K562 (cell line): ENCODE data around the gene ABCA7. TPM values are rescaled to one million over a fixed set of nuclear protein-coding genes. Genes with fewer than 3 reads are reported as not detected.

Experiments used
- ATF4 ChIP-seq: fragments of 450-650 bp; formaldehyde crosslinking; IDR thresholded peaks from 2 replicates; pipeline ENCODE4 v1.4.0; 2022; ENCODE audit warnings: mild to moderate bottlenecking, moderate library complexity
- CXXC5 ChIP-seq: fragments of 250-450 bp; sonication (Bioruptor Pico); IDR thresholded peaks from 2 replicates; pipeline ENCODE4 v1.8.0; 2022; ENCODE audit warnings: inconsistent platforms, mild to moderate bottlenecking, moderate library complexity
- E2F8 ChIP-seq: fragments of 450-650 bp; IDR thresholded peaks from 2 replicates; pipeline ENCODE4 v1.7.1; 2018; ENCODE audit warnings: mild to moderate bottlenecking, low read depth; ENCODE audit not compliant: partially characterized antibody
- EGR1 ChIP-seq: fragments of 450-650 bp; conservative IDR thresholded peaks from 2 replicates; pipeline ENCODE4 v1.6.1; 2017; ENCODE audit warnings: mild to moderate bottlenecking
- ELF2 ChIP-seq: fragments of 250-450 bp; sonication (Bioruptor Pico); IDR thresholded peaks from 2 replicates; pipeline ENCODE4 v1.5.0; 2021; ENCODE audit warnings: mild to moderate bottlenecking
- GTF2E2 ChIP-seq: fragments of 200-800 bp; sonication (Bioruptor generic); IDR thresholded peaks from 2 replicates; pipeline ENCODE4 v1.6.1; 2016; ENCODE audit warnings: missing genetic modification characterization, missing compliant biosample characterization
- KHSRP ChIP-seq: fragments of 450-650 bp; IDR thresholded peaks from 2 replicates; pipeline ENCODE4 v1.6.1; 2017
- MAZ ChIP-seq, 2 experiments: fragments of 450-650 bp in 1 of 2; sonication (generic) in 1 of 2; formaldehyde crosslinking; IDR thresholded peaks in 1 of 2; conservative IDR thresholded peaks in 1 of 2; 2 replicates each; pipeline versions ENCODE4 v1.4.0 to v1.5.0; 2020; ENCODE audit warnings: mild to moderate bottlenecking in 1 of 2, missing genetic modification reagents in 1 of 2
- MEF2D ChIP-seq: conservative IDR thresholded peaks from 2 replicates; pipeline ENCODE4 v1.6.1; 2016; ENCODE audit warnings: low read depth, missing genetic modification characterization, missing compliant biosample characterization
- MYNN ChIP-seq, 2 experiments: sonication (generic); formaldehyde crosslinking in 1 of 2; IDR thresholded peaks; 2 replicates each; pipeline versions ENCODE4 v1.5.0 to v1.6.1; 2016 to 2020; ENCODE audit warnings: antibody characterized with exemption in 1 of 2, missing genetic modification reagents in 1 of 2
- ZNF277 ChIP-seq: fragments of 250-450 bp; sonication (Bioruptor Pico); IDR thresholded peaks from 2 replicates; pipeline ENCODE4 v1.8.0; 2022; ENCODE audit warnings: inconsistent platforms, mild to moderate bottlenecking, moderate library complexity, borderline replicate concordance
- polyA plus RNA-seq, 8 experiments: library from polyadenylated mRNA; depleted of rRNA in 4 of 8; stranded (reverse) in 5 of 8; unstranded in 3 of 8; fragments of >200 nt; fragmentation: Nextera tagmentation in 2 of 8; fragmentation: Illumina TruSeq in 1 of 8; extraction: Ambion mirVana in 2 of 8; extraction: Trizol in 1 of 8; gene quantifications; 2 replicates each; pipeline versions ENCODE4 v1.2.1 to v1.2.3, GENCODE V29; 2011 to 2014; ENCODE audit warnings: inconsistent platforms in 1 of 8, missing spikeins in 1 of 8
- total RNA-seq, 7 experiments: library from RNA; depleted of rRNA in 6 of 7; stranded (reverse); fragments of >200 nt in 6 of 7; fragmentation: Illumina TruSeq in 2 of 7; extraction: Trizol in 2 of 7; gene quantifications; 2 replicates each; pipeline versions ENCODE4 v1.2.1 to v1.2.3, GENCODE V29; 2011 to 2021; ENCODE audit warnings: low replicate concordance in 1 of 7
- TF ChIP-seq, protein P1 (sequence below): conservative IDR thresholded peaks from 2 replicates; pipeline ENCODE4 v1.6.1; 2011; ENCODE audit warnings: low read depth, mild to moderate bottlenecking, low read length; ENCODE audit not compliant: control insufficient read depth
- TF ChIP-seq, protein P2 (sequence below): fragments of 450-650 bp; formaldehyde crosslinking; IDR thresholded peaks from 2 replicates; pipeline ENCODE4 v1.4.0; 2020; ENCODE audit warnings: mild to moderate bottlenecking, moderate library complexity
- TF ChIP-seq, protein P3 (sequence below): fragments of 450-650 bp; IDR thresholded peaks from 2 replicates; pipeline ENCODE4 v1.6.1; 2016; ENCODE audit warnings: borderline replicate concordance

Gene ABCA7
- total and polyA plus RNA-seq, 9 of the 15 experiments (the other 6 are each of a cell fraction or from before 2014, with no cell fraction given) = 2.3 to 96.1 (median 31.2) TPM

GRCh38 chr19:1041835-1042685 lies 2.2 kb downstream of the ABCA7 start (continued):
- TF ChIP-seq MAZ (CRISPR knock-in tag; conservative IDR thresholded peaks at IDR 0.05 in 1 of 2, IDR thresholded peaks at IDR 0.05 in 1 of 2) (peak in 1 of 2 experiments; percentile 80; a peak in 2 of 4 replicates), KHSRP (peak; percentile 80; the same call in 1 of the 2 replicates), GTF2E2 (tag) (no peak), ELF2 (CRISPR knock-in tag) (0 out of 2 replicates have a peak, but pooled peaks have one; percentile 12), E2F8 (peak; percentile 57), MEF2D (tag) (no peak), CXXC5 (peak; percentile 78), ZNF277 (CRISPR knock-in tag) (no peak), ATF4 (no peak), MYNN (IDR thresholded peaks at IDR 0.05) (peak; percentile 71), MYNN (CRISPR knock-in tag; IDR thresholded peaks at IDR 0.05) (no peak), EGR1 (peak; percentile 29; the same call in 1 of the 2 replicates)
- TF ChIP-seq, protein P1, sequence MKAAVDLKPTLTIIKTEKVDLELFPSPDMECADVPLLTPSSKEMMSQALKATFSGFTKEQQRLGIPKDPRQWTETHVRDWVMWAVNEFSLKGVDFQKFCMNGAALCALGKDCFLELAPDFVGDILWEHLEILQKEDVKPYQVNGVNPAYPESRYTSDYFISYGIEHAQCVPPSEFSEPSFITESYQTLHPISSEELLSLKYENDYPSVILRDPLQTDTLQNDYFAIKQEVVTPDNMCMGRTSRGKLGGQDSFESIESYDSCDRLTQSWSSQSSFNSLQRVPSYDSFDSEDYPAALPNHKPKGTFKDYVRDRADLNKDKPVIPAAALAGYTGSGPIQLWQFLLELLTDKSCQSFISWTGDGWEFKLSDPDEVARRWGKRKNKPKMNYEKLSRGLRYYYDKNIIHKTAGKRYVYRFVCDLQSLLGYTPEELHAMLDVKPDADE = peak; percentile 69; the same call in 1 of the 2 replicates
- TF ChIP-seq, protein P2, sequence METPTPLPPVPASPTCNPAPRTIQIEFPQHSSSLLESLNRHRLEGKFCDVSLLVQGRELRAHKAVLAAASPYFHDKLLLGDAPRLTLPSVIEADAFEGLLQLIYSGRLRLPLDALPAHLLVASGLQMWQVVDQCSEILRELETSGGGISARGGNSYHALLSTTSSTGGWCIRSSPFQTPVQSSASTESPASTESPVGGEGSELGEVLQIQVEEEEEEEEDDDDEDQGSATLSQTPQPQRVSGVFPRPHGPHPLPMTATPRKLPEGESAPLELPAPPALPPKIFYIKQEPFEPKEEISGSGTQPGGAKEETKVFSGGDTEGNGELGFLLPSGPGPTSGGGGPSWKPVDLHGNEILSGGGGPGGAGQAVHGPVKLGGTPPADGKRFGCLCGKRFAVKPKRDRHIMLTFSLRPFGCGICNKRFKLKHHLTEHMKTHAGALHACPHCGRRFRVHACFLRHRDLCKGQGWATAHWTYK (CRISPR knock-in tag) = no peak
- TF ChIP-seq, protein P3, sequence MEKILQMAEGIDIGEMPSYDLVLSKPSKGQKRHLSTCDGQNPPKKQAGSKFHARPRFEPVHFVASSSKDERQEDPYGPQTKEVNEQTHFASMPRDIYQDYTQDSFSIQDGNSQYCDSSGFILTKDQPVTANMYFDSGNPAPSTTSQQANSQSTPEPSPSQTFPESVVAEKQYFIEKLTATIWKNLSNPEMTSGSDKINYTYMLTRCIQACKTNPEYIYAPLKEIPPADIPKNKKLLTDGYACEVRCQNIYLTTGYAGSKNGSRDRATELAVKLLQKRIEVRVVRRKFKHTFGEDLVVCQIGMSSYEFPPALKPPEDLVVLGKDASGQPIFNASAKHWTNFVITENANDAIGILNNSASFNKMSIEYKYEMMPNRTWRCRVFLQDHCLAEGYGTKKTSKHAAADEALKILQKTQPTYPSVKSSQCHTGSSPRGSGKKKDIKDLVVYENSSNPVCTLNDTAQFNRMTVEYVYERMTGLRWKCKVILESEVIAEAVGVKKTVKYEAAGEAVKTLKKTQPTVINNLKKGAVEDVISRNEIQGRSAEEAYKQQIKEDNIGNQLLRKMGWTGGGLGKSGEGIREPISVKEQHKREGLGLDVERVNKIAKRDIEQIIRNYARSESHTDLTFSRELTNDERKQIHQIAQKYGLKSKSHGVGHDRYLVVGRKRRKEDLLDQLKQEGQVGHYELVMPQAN = peak; percentile 89
